GM23248 (cell line): ENCODE data around the gene SCP2. TPM values are rescaled to one million over a fixed set of nuclear protein-coding genes. Genes with fewer than 3 reads are reported as not detected.
A peak's percentile ranks its signal among the peaks of the same experiment; 100 is the strongest.

Source experiments
- DNase-seq: peaks from one replicate; pipeline ENCODE4 v3.0.0-alpha.2; 2015
- H2AFZ ChIP-seq: fragments of 200-600 bp; sonication (generic); 2 replicates; pipeline ENCODE4 v1.6.1; 2016; ENCODE audit warnings: antibody characterized with exemption
- H3F3A ChIP-seq: fragments of 200-600 bp; sonication (generic); 2 replicates; pipeline ENCODE4 v1.6.1; 2016; ENCODE audit warnings: mild to moderate bottlenecking, antibody characterized with exemption, mixed run types; ENCODE audit not compliant: insufficient read depth
- H3K27ac ChIP-seq: fragments of 200-600 bp; sonication (generic); 2 replicates; pipeline ENCODE4 v1.5.1; 2016; ENCODE audit warnings: mild to moderate bottlenecking
- H3K27me3 ChIP-seq: fragments of 200-600 bp; sonication (generic); replicated peaks from 2 replicates; pipeline ENCODE4 v1.6.1; 2016; ENCODE audit warnings: mild to moderate bottlenecking; ENCODE audit not compliant: insufficient read depth
- H3K36me3 ChIP-seq: fragments of 200-600 bp; sonication (generic); 2 replicates; pipeline ENCODE4 v1.6.1; 2016; ENCODE audit warnings: low read depth, mild to moderate bottlenecking
- H3K4me1 ChIP-seq: fragments of 200-600 bp; sonication (generic); 2 replicates; pipeline ENCODE4 v1.6.1; 2016; ENCODE audit warnings: mild to moderate bottlenecking; ENCODE audit not compliant: insufficient read depth
- H3K4me2 ChIP-seq: fragments of 200-600 bp; sonication (generic); one replicate; pipeline ENCODE4 v1.6.1; 2016; ENCODE audit warnings: mild to moderate bottlenecking; ENCODE audit not compliant: unreplicated experiment
- H3K4me3 ChIP-seq: fragments of 200-600 bp; sonication (generic); 2 replicates; pipeline ENCODE4 v1.5.1; 2016; ENCODE audit warnings: mild to moderate bottlenecking
- H3K79me2 ChIP-seq: fragments of 200-600 bp; sonication (generic); 2 replicates; pipeline ENCODE4 v1.6.1; 2016; ENCODE audit warnings: mild to moderate bottlenecking; ENCODE audit not compliant: insufficient read depth
- H3K9ac ChIP-seq: fragments of 200-600 bp; sonication (generic); 2 replicates; pipeline ENCODE4 v1.6.1; 2016; ENCODE audit warnings: mild to moderate bottlenecking
- H3K9me2 ChIP-seq: fragments of 200-600 bp; sonication (generic); 2 replicates; pipeline ENCODE4 v1.6.1; 2016; ENCODE audit warnings: mixed run types, mild to moderate bottlenecking, moderate library complexity; ENCODE audit not compliant: insufficient read depth
- H3K9me3 ChIP-seq: fragments of 200-600 bp; sonication (generic); one replicate; pipeline ENCODE4 v1.6.1; 2017; ENCODE audit warnings: low read depth
- H4K20me1 ChIP-seq: fragments of 200-600 bp; sonication (generic); 2 replicates; pipeline ENCODE4 v1.6.0; 2016; ENCODE audit not compliant: insufficient read depth
- EZH2 ChIP-seq: fragments of 200-600 bp; sonication (generic); IDR thresholded peaks from 2 replicates; pipeline ENCODE4 v1.6.1; 2018; ENCODE audit warnings: antibody characterized with exemption, mild to moderate bottlenecking; ENCODE audit not compliant: insufficient read depth, poor library complexity, severe bottlenecking
- EZH2phosphoT487 ChIP-seq: fragments of 200-600 bp; sonication (generic); IDR thresholded peaks from 2 replicates; pipeline ENCODE4 v1.6.1; 2018; ENCODE audit warnings: antibody characterized with exemption, moderate library complexity, mild to moderate bottlenecking, low read depth; ENCODE audit not compliant: insufficient read depth
- WGBS, 2 experiments: methylation state at CpG; one replicate each; pipeline ENCODE4 v1.1.6; 2015 to 2017; ENCODE audit warnings: low lambda C conversion rate in 2 of 2, low coverage in 1 of 2; ENCODE audit errors: missing lambda C conversion rate in 2 of 2; 5-methylcytosine and 5-hydroxymethylcytosine counted together
- in situ Hi-C: fragments of 300-500 bp; cut with MboI; formaldehyde crosslinking; loops from 2 replicates; pipeline ENCODE4 v1.15.0; 2020
- polyA plus RNA-seq: library from polyadenylated mRNA; unstranded; fragments of >200 nt; fragmentation: Nextera tagmentation; extraction: Ambion mirVana; gene quantifications from 2 replicates; pipeline ENCODE4 v1.2.1, GENCODE V29; 2016
- total RNA-seq: library from RNA; depleted of rRNA; stranded (reverse); fragments of >200 nt; shearing (Covaris generic); gene quantifications from 2 replicates; pipeline ENCODE4 v1.2.3, GENCODE V29; 2014

SCP2 gene
- total and polyA plus RNA-seq, 2 experiments from 2014 or later = 209 to 257 TPM

- H3K9me2 ChIP-seq = no peaks in the 10 kb centered on the region
- peaks cover 10% of the 10 kb centered on the region; the same call in 1 of the 2 replicates for H3F3A ChIP-seq
- 71 to 88% methylated on average over 6 of the region's 6 CpGs for whole genome bisulfite sequencing, 2 experiments
- no peaks in the 10 kb centered on the region for H3K79me2 ChIP-seq
- no peak overlapping the region for H3K4me2 ChIP-seq
- H3K27ac ChIP-seq = no peak overlapping the region
- no peak for DNase-seq
- H2AFZ ChIP-seq = no peak overlapping the region
- H3K4me3 ChIP-seq = no peak overlapping the region
- H3K36me3 ChIP-seq = no peaks in the 10 kb centered on the region
- H3K9ac ChIP-seq = no peak overlapping the region
- H3K27me3 ChIP-seq = no peaks in the 10 kb centered on the region
- H4K20me1 ChIP-seq = no peaks in the 10 kb centered on the region
- H3K4me1 ChIP-seq = no peaks in the 10 kb centered on the region
- TF ChIP-seq EZH2 = no peak
- TF ChIP-seq EZH2phosphoT487 = no peak
- in situ Hi-C loops = no loop called here
- H3K9me3 ChIP-seq = no peaks in the 10 kb centered on the region
Observed at GRCh38 chr1:52918201-52918600, 8.9 kb upstream of the SCP2 start.

- in situ Hi-C loops = no loop called here
- TF ChIP-seq EZH2phosphoT487 (no peak), EZH2 (no peak)
- no peaks in the 10 kb centered on the region for H4K20me1 ChIP-seq
- no peak overlapping the region for H2AFZ ChIP-seq
- H3K27me3 ChIP-seq = no peaks in the 10 kb centered on the region
- no peaks in the 10 kb centered on the region for H3K36me3 ChIP-seq
- H3K9ac ChIP-seq = no peak overlapping the region
- no peaks in the 10 kb centered on the region for H3K9me3 ChIP-seq
- 93 to 94% methylated on average over 7 of the region's 7 CpGs for WGBS, 2 experiments
- peaks cover 10% of the 10 kb centered on the region; the same call in 1 of the 2 replicates for H3F3A ChIP-seq
- H3K4me1 ChIP-seq = no peaks in the 10 kb centered on the region
- no peak overlapping the region for H3K4me2 ChIP-seq
- no peaks in the 10 kb centered on the region for H3K79me2 ChIP-seq
- H3K27ac ChIP-seq = no peak overlapping the region
- H3K9me2 ChIP-seq = no peaks in the 10 kb centered on the region
- peak; percentile 19 for DNase-seq
- no peak overlapping the region for H3K4me3 ChIP-seq
Observed at GRCh38 chr1:52919051-52919722, 7.9 kb upstream of the SCP2 start.

DNA sequence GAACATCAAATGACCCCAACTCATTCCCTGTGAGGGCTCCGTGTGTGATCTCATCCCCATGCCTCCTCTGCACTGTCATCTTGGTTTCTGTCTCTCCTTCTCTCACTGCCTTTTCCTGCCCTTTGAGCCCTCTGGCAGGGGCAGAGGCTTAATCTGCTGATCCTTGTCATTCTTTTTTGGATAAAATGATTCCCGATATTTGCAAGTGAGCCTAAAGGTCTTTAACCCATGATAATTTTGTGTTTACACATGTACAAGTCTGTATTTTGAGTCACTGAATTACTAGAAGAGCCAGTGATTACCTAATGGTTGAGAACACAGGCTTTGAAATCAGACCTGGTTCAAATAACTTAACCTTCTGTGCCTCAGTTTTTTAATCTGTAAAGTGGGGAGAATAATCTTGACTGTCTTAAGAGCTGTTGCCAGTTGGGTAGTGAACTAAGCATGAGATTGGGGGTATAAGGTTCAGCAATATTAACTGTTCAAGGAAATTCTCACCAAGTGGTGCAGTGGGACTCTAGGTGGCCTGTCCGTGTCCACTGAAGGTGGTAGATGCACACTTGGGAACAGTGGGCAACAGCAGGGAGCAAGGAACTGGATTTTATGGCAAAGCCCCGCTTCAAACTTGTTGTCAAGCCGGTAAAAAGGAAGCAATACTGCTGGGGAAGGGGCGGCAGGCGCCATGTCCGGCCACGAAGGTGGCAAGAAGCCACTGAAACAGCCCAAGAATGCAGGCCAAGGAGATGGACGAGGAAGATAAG lies 7.2 kb upstream of the SCP2 start:
- H4K20me1 ChIP-seq = no peaks in the 10 kb centered on the region
- peaks cover 10% of the 10 kb centered on the region; the same call in 1 of the 2 replicates for H3F3A ChIP-seq
- no peak for DNase-seq
- in situ Hi-C loops = no loop called here
- no peaks in the 10 kb centered on the region for H3K27me3 ChIP-seq
- no peak for TF ChIP-seq EZH2
- TF ChIP-seq EZH2phosphoT487 = no peak
- H3K79me2 ChIP-seq = no peaks in the 10 kb centered on the region
- no peaks in the 10 kb centered on the region for H3K9me2 ChIP-seq
- H3K4me2 ChIP-seq = no peak overlapping the region
- H3K4me3 ChIP-seq = no peak overlapping the region
- no peaks in the 10 kb centered on the region for H3K36me3 ChIP-seq
- no peaks in the 10 kb centered on the region for H3K4me1 ChIP-seq
- no peak overlapping the region for H3K27ac ChIP-seq
- H2AFZ ChIP-seq = no peak overlapping the region
- H3K9me3 ChIP-seq = no peaks in the 10 kb centered on the region
- H3K9ac ChIP-seq = no peak overlapping the region
- 94 to 95% methylated on average over 10 of the region's 10 CpGs for WGBS, 2 experiments

GRCh38 chr1:52920791-52921291 lies 6.2 kb upstream of the SCP2 start:
- no peak overlapping the region for H3K27ac ChIP-seq
- no peak for TF ChIP-seq EZH2phosphoT487
- no peak for TF ChIP-seq EZH2
- peak overlapping the region; percentile 80 for H3K4me3 ChIP-seq
- DNase-seq = peak; percentile 60
- H3K79me2 ChIP-seq = no peaks in the 10 kb centered on the region
- H3K9me2 ChIP-seq = no peaks in the 10 kb centered on the region
- in situ Hi-C loops = no loop called here
- H3K9me3 ChIP-seq = no peaks in the 10 kb centered on the region
- H3K9ac ChIP-seq = peak overlapping the region; percentile 79
- H3K4me1 ChIP-seq = no peaks in the 10 kb centered on the region
- peak overlapping the region; percentile 94 for H2AFZ ChIP-seq
- H3F3A ChIP-seq = peaks cover 10% of the 10 kb centered on the region; the same call in 1 of the 2 replicates
- H4K20me1 ChIP-seq = no peaks in the 10 kb centered on the region
- H3K27me3 ChIP-seq = no peaks in the 10 kb centered on the region
- no peaks in the 10 kb centered on the region for H3K36me3 ChIP-seq
- WGBS, 2 experiments = 18 to 25% methylated on average over 21 to 26 of the region's 35 CpGs
- peak overlapping the region; percentile 74 for H3K4me2 ChIP-seq
